Measurements from ENCODE around the gene DNAJC4. TPM values are rescaled to one million over a fixed set of nuclear protein-coding genes. Genes with fewer than 3 reads are reported as not detected.

The DNAJC4 gene
- total and polyA plus RNA-seq, 2 of the 8 experiments (the other 6 are each of a cell fraction or from before 2014, with no cell fraction given), result 14.6 to 31.0 TPM

- TF ChIP-seq CHD7 (IDR thresholded peaks at IDR 0.05; ENCODE audit: insufficient replicate concordance, low read length), result no peak
- TF ChIP-seq ATF3 (IDR thresholded peaks at IDR 0.05; ENCODE audit: insufficient read depth, low read depth, low read length), result no peak
- no peak for TF ChIP-seq ZNF274 (IDR thresholded peaks at IDR 0.05; ENCODE audit: borderline replicate concordance, extremely low read depth, low read length)
- no peak for TF ChIP-seq BACH1 (IDR thresholded peaks at IDR 0.05; ENCODE audit: low read length)
- no peak for TF ChIP-seq CREB1 (IDR thresholded peaks at IDR 0.05)
- no peak for TF ChIP-seq GTF2F1 (IDR thresholded peaks at IDR 0.05; ENCODE audit: borderline replicate concordance, low read depth, low read length)
- TF ChIP-seq NRF1 (IDR thresholded peaks at IDR 0.05; ENCODE audit: low read depth, low read length), result no peak
- no peak for TF ChIP-seq BCL11A (IDR thresholded peaks at IDR 0.05; ENCODE audit: low read depth in 2 of 2, low read length in 2 of 2)
Measured at GRCh38 chr11:64211181-64211872, 19.0 kb upstream of the DNAJC4 start (continued).

All from H1 (cell line).